Suppressor macrophage treated with lipopolysaccharide for 1 hour (primary cell): Measurements from ENCODE around the gene PCDHA7.
"Not testable (repeated sequence)": the region's sequence is repeated elsewhere in the genome, so short reads cannot be mapped to it uniquely, and the experiment has no call there.

Experiments used
- DNase-seq, 3 donors: peaks; one replicate each; pipeline ENCODE4 v3.0.0-alpha.2; 2020 to 2022

Gene PCDHA7

GRCh38 chr5:140868721-140869554 lies 34.9 kb downstream of the PCDHA7 start, which contains the start of gene PCDHA11:
PCDHA11 (plus strand) TSS chr5:140868957; CDS start chr5:140869104, 147 bp downstream.
- DNase-seq = peak in 1 of 3 donors; percentile 3

GRCh38 chr5:140869555-140869886 lies 35.5 kb downstream of the PCDHA7 start:
- DNase-seq = no peak

- no peak for DNase-seq
Measured at GRCh38 chr5:140870221-140871201, 36.4 kb downstream of the PCDHA7 start.

GRCh38 chr5:140875085-140876065 lies 41.3 kb downstream of the PCDHA7 start, which contains the start of gene PCDHA12:
PCDHA12 (plus strand) TSS chr5:140875308; CDS start chr5:140875473, 165 bp downstream.
- no peak for DNase-seq

GRCh38 chr5:140876541-140877261 lies 42.6 kb downstream of the PCDHA7 start:
- DNase-seq = not testable (repeated sequence)

- DNase-seq = no peak
Measured at GRCh38 chr5:140877262-140877581, 43.2 kb downstream of the PCDHA7 start.

GRCh38 chr5:140881889-140882590 lies 48.0 kb downstream of the PCDHA7 start, which contains the start of gene PCDHA13:
PCDHA13 (plus strand) TSS chr5:140882124; CDS start chr5:140882269, 145 bp downstream.
- no peak for DNase-seq

- no peak for DNase-seq
Measured at GRCh38 chr5:140882591-140882899, 48.5 kb downstream of the PCDHA7 start.

GRCh38 chr5:140883373-140883772 lies 49.3 kb downstream of the PCDHA7 start:
- DNase-seq = no peak

GRCh38 chr5:140883927-140884697 lies 50.0 kb downstream of the PCDHA7 start:
- no peak for DNase-seq
